AML-193 (cell line): Measurements from ENCODE around the gene BNIP1.

ENCODE experiments used
- DNase-seq, 2 experiments: peaks; one replicate each; lab custom pipeline; 2025; lab: John Stamatoyannopoulos, UW

BNIP1 gene

GRCh38 chr5:173211284-173211683, 67.0 kb downstream of the BNIP1 start:
- DNase-seq: no peak

- no peak for DNase-seq
Observed at GRCh38 chr5:173213236-173213933, 69.1 kb downstream of the BNIP1 start.
